Keratinocyte (primary cell): ENCODE results near the gene SASH1. TPM values are rescaled to one million over a fixed set of nuclear protein-coding genes. Genes with fewer than 3 reads are reported as not detected.
A peak's percentile ranks its signal among the peaks of the same experiment; 100 is the strongest.

Source experiments
- DNase-seq: peaks from one replicate; pipeline ENCODE4 v3.0.0-alpha.2; 2011; ENCODE audit warnings: low read depth, missing footprints, low spot score
- FAIRE-seq: peaks from 2 replicates; lab custom pipeline; 2011; peaks lifted over from hg19 to GRCh38; lab: Jason Lieb, UNC
- H2AFZ ChIP-seq: 2 replicates; pipeline ENCODE4 v1.6.0; 2012; ENCODE audit warnings: low read length, control low read depth, inconsistent platforms; ENCODE audit not compliant: control insufficient read depth
- H3K27ac ChIP-seq: 2 replicates; pipeline ENCODE4 v1.5.1; 2011; ENCODE audit warnings: low read length; ENCODE audit not compliant: control insufficient read depth, insufficient read depth
- H3K27me3 ChIP-seq: 3 replicates; pipeline ENCODE4 v1.6.0; 2011; ENCODE audit warnings: low read length; ENCODE audit not compliant: control insufficient read depth, insufficient read depth; ENCODE audit errors: extremely low read depth
- H3K36me3 ChIP-seq, 2 experiments: 2 replicates in 1 of 2; 3 replicates in 1 of 2; pipeline ENCODE4 v1.5.1; 2011; ENCODE audit warnings: low read length in 2 of 2, mild to moderate bottlenecking in 1 of 2; ENCODE audit not compliant: control insufficient read depth in 2 of 2, insufficient read depth in 2 of 2; ENCODE audit errors: extremely low read depth in 1 of 2
- H3K4me1 ChIP-seq: 3 replicates; pipeline ENCODE4 v1.5.1; 2011; ENCODE audit warnings: low read length; ENCODE audit not compliant: control insufficient read depth, insufficient read depth; ENCODE audit errors: extremely low read depth
- H3K4me2 ChIP-seq: 3 replicates; pipeline ENCODE4 v1.6.0; 2011; ENCODE audit warnings: low read depth, low read length; ENCODE audit not compliant: control insufficient read depth, insufficient read depth; ENCODE audit errors: extremely low read depth
- H3K4me3 ChIP-seq, 3 experiments: fragments of 200-600 bp in 1 of 3; sonication (generic) in 1 of 3; 2 replicates in 2 of 3; 3 replicates in 1 of 3; pipeline ENCODE4 v1.5.1; 2011 to 2016; ENCODE audit warnings: low read length in 3 of 3, mild to moderate bottlenecking in 3 of 3, control low read depth in 2 of 3, inconsistent platforms in 1 of 3, low read depth in 1 of 3, mixed read lengths in 1 of 3, mixed run types in 1 of 3, moderate library complexity in 1 of 3; ENCODE audit not compliant: control insufficient read depth in 2 of 3, insufficient read depth in 2 of 3; ENCODE audit errors: extremely low read depth in 1 of 3
- H3K79me2 ChIP-seq: 2 replicates; pipeline ENCODE4 v1.6.0; 2012; ENCODE audit warnings: low read length; ENCODE audit not compliant: control insufficient read depth, insufficient read depth
- H3K9ac ChIP-seq: 3 replicates; pipeline ENCODE4 v1.6.0; 2011; ENCODE audit warnings: low read length; ENCODE audit not compliant: control insufficient read depth, insufficient read depth; ENCODE audit errors: extremely low read depth
- H3K9me1 ChIP-seq: 3 replicates; pipeline ENCODE4 v1.6.0; 2011; ENCODE audit warnings: low read length; ENCODE audit not compliant: control insufficient read depth, insufficient read depth; ENCODE audit errors: extremely low read depth
- H3K9me3 ChIP-seq: 2 replicates; pipeline ENCODE4 v1.5.1; 2012; ENCODE audit warnings: low read depth, low read length; ENCODE audit not compliant: control insufficient read depth
- H4K20me1 ChIP-seq: 3 replicates; pipeline ENCODE4 v1.6.0; 2011; ENCODE audit warnings: low read length; ENCODE audit not compliant: control insufficient read depth, insufficient read depth; ENCODE audit errors: extremely low read depth
- EZH2 ChIP-seq: IDR thresholded peaks from one replicate; pipeline ENCODE4 v1.6.1; 2012; ENCODE audit warnings: inconsistent platforms, mild to moderate bottlenecking, low read length, moderate library complexity
- dilution Hi-C: fragments of 300-500 bp; cut with MboI; formaldehyde crosslinking; loops from one replicate; pipeline ENCODE4 v1.7.0; 2020; ENCODE audit warnings: low sequenced_read_pairs; ENCODE audit not compliant: extremely low pct_ligation_motif_present
- polyA plus RNA-seq, 5 experiments: library from polyadenylated mRNA; depleted of rRNA in 3 of 5; stranded (reverse) in 3 of 5; stranded (forward) in 1 of 5; unstranded in 1 of 5; fragments of >200 nt; gene quantifications; 1 replicate in 1 of 5; 2 replicates in 3 of 5; 3 replicates in 1 of 5; pipeline versions ENCODE4 v1.2.1 to v1.2.3, GENCODE V29; 2011 to 2012; ENCODE audit warnings: missing spikeins in 2 of 5, low read depth in 1 of 5, low replicate concordance in 1 of 5
- TF ChIP-seq, protein P1 (sequence below), 3 experiments: IDR thresholded peaks in 1 of 3; conservative IDR thresholded peaks in 1 of 3; optimal IDR thresholded peaks in 1 of 3; 2 replicates in 2 of 3; 3 replicates in 1 of 3; pipeline versions ENCODE3 to v1.5.1; 2011; ENCODE audit warnings: low read length in 3 of 3, mild to moderate bottlenecking in 3 of 3, moderate library complexity in 2 of 3, control low read depth in 1 of 3, inconsistent platforms in 1 of 3; ENCODE audit not compliant: insufficient read depth in 2 of 3; ENCODE audit errors: extremely low read depth in 1 of 3

The SASH1 gene
- polyA plus RNA-seq, 1 donor (not counting 4 experiments of a cell fraction or from before 2014, with no cell fraction given) = 4.4 TPM

- Histone ChIP-seq H2AFZ (peak overlapping the region; percentile 65), H3K27ac (no peak overlapping the region), H3K36me3 (no peaks in the 10 kb centered on the region), H3K4me3 (peak overlapping the region in 1 of 3 experiments; percentile 13), H3K9ac (no peak overlapping the region), H3K4me1 (peaks cover 7% of the 10 kb centered on the region), H4K20me1 (no peaks in the 10 kb centered on the region), H3K9me1 (no peaks in the 10 kb centered on the region), H3K4me2 (peak overlapping the region; percentile 62), H3K79me2 (no peaks in the 10 kb centered on the region), H3K27me3 (no peaks in the 10 kb centered on the region), H3K9me3 (no peaks in the 10 kb centered on the region)
- TF ChIP-seq EZH2 = no peak
- TF ChIP-seq, protein P1, sequence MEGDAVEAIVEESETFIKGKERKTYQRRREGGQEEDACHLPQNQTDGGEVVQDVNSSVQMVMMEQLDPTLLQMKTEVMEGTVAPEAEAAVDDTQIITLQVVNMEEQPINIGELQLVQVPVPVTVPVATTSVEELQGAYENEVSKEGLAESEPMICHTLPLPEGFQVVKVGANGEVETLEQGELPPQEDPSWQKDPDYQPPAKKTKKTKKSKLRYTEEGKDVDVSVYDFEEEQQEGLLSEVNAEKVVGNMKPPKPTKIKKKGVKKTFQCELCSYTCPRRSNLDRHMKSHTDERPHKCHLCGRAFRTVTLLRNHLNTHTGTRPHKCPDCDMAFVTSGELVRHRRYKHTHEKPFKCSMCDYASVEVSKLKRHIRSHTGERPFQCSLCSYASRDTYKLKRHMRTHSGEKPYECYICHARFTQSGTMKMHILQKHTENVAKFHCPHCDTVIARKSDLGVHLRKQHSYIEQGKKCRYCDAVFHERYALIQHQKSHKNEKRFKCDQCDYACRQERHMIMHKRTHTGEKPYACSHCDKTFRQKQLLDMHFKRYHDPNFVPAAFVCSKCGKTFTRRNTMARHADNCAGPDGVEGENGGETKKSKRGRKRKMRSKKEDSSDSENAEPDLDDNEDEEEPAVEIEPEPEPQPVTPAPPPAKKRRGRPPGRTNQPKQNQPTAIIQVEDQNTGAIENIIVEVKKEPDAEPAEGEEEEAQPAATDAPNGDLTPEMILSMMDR (optimal IDR thresholded peaks at IDR 0.05 in 1 of 3, IDR thresholded peaks at IDR 0.05 in 1 of 3, conservative IDR thresholded peaks at IDR 0.05 in 1 of 3; ENCODE audit: extremely low read depth in 1 of 3, insufficient read depth in 2 of 3, low read length in 3 of 3) = no peak
- dilution Hi-C loops = no loop called here
- FAIRE-seq (no peak), DNase-seq (no peak)
Observed at GRCh38 chr6:148432462-148433195, 90.0 kb downstream of the SASH1 start.

DNA sequence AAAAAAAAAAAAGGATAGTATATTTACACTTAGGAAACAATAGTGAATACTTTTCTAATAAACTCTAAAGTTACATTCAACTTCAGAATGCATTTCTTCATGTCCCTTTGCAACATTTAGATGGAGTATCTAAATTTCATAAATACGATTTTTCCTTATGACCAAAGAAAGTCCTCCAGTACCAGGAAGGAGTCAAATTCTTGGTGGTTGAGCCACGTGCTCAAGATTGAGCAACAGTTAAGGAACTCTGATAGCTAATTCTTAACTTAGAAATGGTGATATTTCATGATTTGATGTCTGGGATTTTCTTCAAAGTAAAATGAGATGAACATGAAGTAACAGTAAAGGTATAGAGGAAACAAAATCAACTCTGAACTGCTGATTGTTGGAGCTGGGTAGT, 92.7 kb downstream of the SASH1 start:
- no peaks in the 10 kb centered on the region for H4K20me1 ChIP-seq
- no peak for TF ChIP-seq EZH2
- TF ChIP-seq, protein P1 (optimal IDR thresholded peaks at IDR 0.05 in 1 of 3, IDR thresholded peaks at IDR 0.05 in 1 of 3, conservative IDR thresholded peaks at IDR 0.05 in 1 of 3; ENCODE audit: extremely low read depth in 1 of 3, insufficient read depth in 2 of 3, low read length in 3 of 3) = no peak
- H3K27me3 ChIP-seq = no peaks in the 10 kb centered on the region
- H3K27ac ChIP-seq = no peak overlapping the region
- H3K4me2 ChIP-seq = no peak overlapping the region
- peaks cover 9% of the 10 kb centered on the region for H3K4me1 ChIP-seq
- H3K9me1 ChIP-seq = no peaks in the 10 kb centered on the region
- H3K9me3 ChIP-seq = no peaks in the 10 kb centered on the region
- no peaks in the 10 kb centered on the region for H3K79me2 ChIP-seq
- DNase-seq (no peak), FAIRE-seq (no peak)
- dilution Hi-C loops = no loop called here
- H3K36me3 ChIP-seq = no peaks in the 10 kb centered on the region
- H2AFZ ChIP-seq = no peak overlapping the region
- H3K4me3 ChIP-seq = no peak overlapping the region
- H3K9ac ChIP-seq = no peak overlapping the region
